Skeletal muscle satellite cell (primary cell): ENCODE data around the gene MAT1A. TPM values are rescaled to one million over a fixed set of nuclear protein-coding genes. Genes with fewer than 3 reads are reported as not detected.

Source experiments
- H3K27me3 ChIP-seq: 2 replicates; pipeline ENCODE4 v1.7.0; 2013; ENCODE audit warnings: low read length; ENCODE audit not compliant: control insufficient read depth, insufficient read depth
- H3K36me3 ChIP-seq: 2 replicates; pipeline ENCODE4 v1.7.0; 2013; ENCODE audit warnings: mild to moderate bottlenecking, control low read depth, low read length; ENCODE audit not compliant: insufficient read depth
- H3K4me1 ChIP-seq: 2 replicates; pipeline ENCODE4 v1.7.0; 2013; ENCODE audit warnings: low read length; ENCODE audit not compliant: control insufficient read depth, insufficient read depth
- H3K4me2 ChIP-seq: 2 replicates; pipeline ENCODE4 v1.7.0; 2013; ENCODE audit warnings: mild to moderate bottlenecking, low read length
- H3K4me3 ChIP-seq: 2 replicates; pipeline ENCODE4 v1.7.0; 2013; ENCODE audit warnings: low read length
- H3K9ac ChIP-seq: 2 replicates; pipeline ENCODE4 v1.7.0; 2013; ENCODE audit warnings: mild to moderate bottlenecking, low read depth, low read length, moderate library complexity
- H3K9me3 ChIP-seq: replicated peaks from 2 replicates; pipeline ENCODE4 v1.7.0; 2013; ENCODE audit warnings: mild to moderate bottlenecking, control low read depth, low read length
- total RNA-seq: library from RNA; depleted of rRNA; stranded (reverse); fragments of >200 nt; gene quantifications from 2 replicates; pipeline ENCODE4 v1.2.3, GENCODE V29; 2012; rRNA removed

MAT1A gene
- total RNA-seq: not detected in 2 replicates

GRCh38 chr10:80289451-80290287 is at the start of gene MAT1A:
Gene MAT1A, minus strand, starts transcription at chr10:80289658. Its CDS starts 235 bp downstream, at chr10:80289423.
- Histone ChIP-seq H3K9ac (no peak within 1 kb of the TSS), H3K27me3 (peaks cover 9% of the 10 kb centered on the region), H3K4me3 (no peak within 1 kb of the TSS), H3K4me2 (no peak within 1 kb of the TSS), H3K9me3 (no peaks in the 10 kb centered on the region), H3K4me1 (no peaks in the 10 kb centered on the region), H3K36me3 (no peaks in the 10 kb centered on the region)

GRCh38 chr10:80333983-80334382 is 44.5 kb upstream of the MAT1A start:
- H3K36me3 ChIP-seq: no peaks in the 10 kb centered on the region
- H3K4me1 ChIP-seq: no peaks in the 10 kb centered on the region
- no peak overlapping the region for H3K9ac ChIP-seq
- H3K4me3 ChIP-seq: no peak overlapping the region
- H3K27me3 ChIP-seq: peaks cover 6% of the 10 kb centered on the region
- H3K4me2 ChIP-seq: no peak overlapping the region
- H3K9me3 ChIP-seq: no peaks in the 10 kb centered on the region

GRCh38 chr10:80324891-80325364 is 35.5 kb upstream of the MAT1A start:
- no peak overlapping the region for H3K9ac ChIP-seq
- no peak overlapping the region for H3K4me3 ChIP-seq
- no peaks in the 10 kb centered on the region for H3K4me1 ChIP-seq
- no peak overlapping the region for H3K4me2 ChIP-seq
- no peaks in the 10 kb centered on the region for H3K27me3 ChIP-seq
- no peaks in the 10 kb centered on the region for H3K9me3 ChIP-seq
- H3K36me3 ChIP-seq: no peaks in the 10 kb centered on the region

- no peak overlapping the region for H3K9ac ChIP-seq
- H3K9me3 ChIP-seq: no peaks in the 10 kb centered on the region
- no peak overlapping the region for H3K4me3 ChIP-seq
- H3K27me3 ChIP-seq: no peaks in the 10 kb centered on the region
- H3K4me1 ChIP-seq: no peaks in the 10 kb centered on the region
- no peak overlapping the region for H3K4me2 ChIP-seq
- no peaks in the 10 kb centered on the region for H3K36me3 ChIP-seq
Observed at GRCh38 chr10:80324086-80324485, 34.6 kb upstream of the MAT1A start.

GRCh38 chr10:80323311-80323710 is 33.9 kb upstream of the MAT1A start:
- H3K4me1 ChIP-seq: no peaks in the 10 kb centered on the region
- no peaks in the 10 kb centered on the region for H3K27me3 ChIP-seq
- no peak overlapping the region for H3K9ac ChIP-seq
- no peak overlapping the region for H3K4me2 ChIP-seq
- H3K4me3 ChIP-seq: no peak overlapping the region
- no peaks in the 10 kb centered on the region for H3K36me3 ChIP-seq
- no peaks in the 10 kb centered on the region for H3K9me3 ChIP-seq

GRCh38 chr10:80322711-80323110 is 33.3 kb upstream of the MAT1A start:
- Histone ChIP-seq H3K4me1 (no peaks in the 10 kb centered on the region), H3K36me3 (no peaks in the 10 kb centered on the region), H3K4me3 (no peak overlapping the region), H3K9me3 (no peaks in the 10 kb centered on the region), H3K4me2 (no peak overlapping the region), H3K27me3 (no peaks in the 10 kb centered on the region), H3K9ac (no peak overlapping the region)

- H3K27me3 ChIP-seq: no peaks in the 10 kb centered on the region
- no peaks in the 10 kb centered on the region for H3K4me1 ChIP-seq
- no peak overlapping the region for H3K4me3 ChIP-seq
- H3K36me3 ChIP-seq: no peaks in the 10 kb centered on the region
- H3K4me2 ChIP-seq: no peak overlapping the region
- H3K9me3 ChIP-seq: no peaks in the 10 kb centered on the region
- H3K9ac ChIP-seq: no peak overlapping the region
Observed at GRCh38 chr10:80322158-80322557, 32.7 kb upstream of the MAT1A start.

- Histone ChIP-seq H3K4me1 (no peaks in the 10 kb centered on the region), H3K4me2 (no peak overlapping the region), H3K4me3 (no peak overlapping the region), H3K9me3 (no peaks in the 10 kb centered on the region), H3K36me3 (no peaks in the 10 kb centered on the region), H3K27me3 (no peaks in the 10 kb centered on the region), H3K9ac (no peak overlapping the region)
Observed at GRCh38 chr10:80321183-80321582, 31.7 kb upstream of the MAT1A start.

- no peaks in the 10 kb centered on the region for H3K9me3 ChIP-seq
- no peaks in the 10 kb centered on the region for H3K36me3 ChIP-seq
- H3K27me3 ChIP-seq: no peaks in the 10 kb centered on the region
- no peak overlapping the region for H3K4me2 ChIP-seq
- no peak overlapping the region for H3K9ac ChIP-seq
- H3K4me3 ChIP-seq: no peak overlapping the region
- no peaks in the 10 kb centered on the region for H3K4me1 ChIP-seq
Observed at GRCh38 chr10:80320377-80320776, 30.9 kb upstream of the MAT1A start.

- no peaks in the 10 kb centered on the region for H3K36me3 ChIP-seq
- H3K4me2 ChIP-seq: no peak overlapping the region
- no peak overlapping the region for H3K9ac ChIP-seq
- no peaks in the 10 kb centered on the region for H3K9me3 ChIP-seq
- H3K4me3 ChIP-seq: no peak overlapping the region
- no peaks in the 10 kb centered on the region for H3K27me3 ChIP-seq
- no peaks in the 10 kb centered on the region for H3K4me1 ChIP-seq
Observed at GRCh38 chr10:80319725-80320290, 30.4 kb upstream of the MAT1A start.

GRCh38 chr10:80319318-80319717 is 29.9 kb upstream of the MAT1A start:
- no peaks in the 10 kb centered on the region for H3K36me3 ChIP-seq

GRCh38 chr10:80318742-80319141 is 29.3 kb upstream of the MAT1A start:
- Histone ChIP-seq H3K4me2 (no peak overlapping the region), H3K27me3 (no peaks in the 10 kb centered on the region), H3K4me3 (no peak overlapping the region), H3K36me3 (no peaks in the 10 kb centered on the region), H3K9me3 (no peaks in the 10 kb centered on the region), H3K9ac (no peak overlapping the region), H3K4me1 (no peaks in the 10 kb centered on the region)

More at GRCh38 chr10:80319318-80319717, 29.9 kb upstream of the MAT1A start:
- no peak overlapping the region for H3K4me2 ChIP-seq
- no peak overlapping the region for H3K9ac ChIP-seq
- no peaks in the 10 kb centered on the region for H3K27me3 ChIP-seq
- no peak overlapping the region for H3K4me3 ChIP-seq
- H3K4me1 ChIP-seq: no peaks in the 10 kb centered on the region
- H3K9me3 ChIP-seq: no peaks in the 10 kb centered on the region
